ENCODE results near the gene AAK1. TPM values are rescaled to one million over a fixed set of nuclear protein-coding genes. Genes with fewer than 3 reads are reported as not detected.

AAK1 gene
- total RNA-seq, 1 experiment from 2014 or later = 35.6 TPM

- TF ChIP-seq AR (CRISPR knock-in tag; IDR thresholded peaks at IDR 0.05) (no peak), USF1 (CRISPR knock-in tag; IDR thresholded peaks at IDR 0.05) (no peak), KAT7 (CRISPR knock-in tag; IDR thresholded peaks at IDR 0.05; ENCODE audit: borderline replicate concordance) (no peak), FOXP1 (CRISPR knock-in tag; IDR thresholded peaks at IDR 0.05; ENCODE audit: borderline replicate concordance) (no peak), ZNF121 (CRISPR knock-in tag; IDR thresholded peaks at IDR 0.05) (no peak)
Measured at GRCh38 chr2:69456950-69457445, 186.5 kb downstream of the AAK1 start (continued).

- Mint-ChIP-seq H3K27me3 (ENCODE audit: low read depth) (no peaks in the 10 kb centered on the region), H3K4me3 (no peak overlapping the region), H3K36me3 (no peaks in the 10 kb centered on the region), H3K4me1 (peaks cover 26% of the 10 kb centered on the region), H3K27ac (no peak overlapping the region), H3K9me3 (no peaks in the 10 kb centered on the region)
- TF ChIP-seq E2F5 (CRISPR knock-in tag; IDR thresholded peaks at IDR 0.05) (no peak), NFATC4 (CRISPR knock-in tag; IDR thresholded peaks at IDR 0.05) (no peak), ZNF121 (CRISPR knock-in tag; IDR thresholded peaks at IDR 0.05) (peak; percentile 59; the same call in 1 of the 2 replicates), ZMAT4 (CRISPR knock-in tag; IDR thresholded peaks at IDR 0.05) (no peak)
- ChIA-PET CTCF (no interaction called here), POLR2A (no interaction called here)
- ATAC-seq = no peak
- DNase-seq (ENCODE audit: low spot score) = no peak
Measured at GRCh38 chr2:69456154-69456553, 187.4 kb downstream of the AAK1 start.

GRCh38 chr2:69454976-69455375 lies 188.6 kb downstream of the AAK1 start:
- H3K9me3 Mint-ChIP-seq = no peaks in the 10 kb centered on the region
- no peaks in the 10 kb centered on the region for H3K27me3 Mint-ChIP-seq (ENCODE audit: low read depth)
- CTCF ChIA-PET = no interaction called here
- TF ChIP-seq ZNF232 (CRISPR knock-in tag; IDR thresholded peaks at IDR 0.05) (no peak), SOX15 (CRISPR knock-in tag; IDR thresholded peaks at IDR 0.05) (no peak), MXD4 (CRISPR knock-in tag; IDR thresholded peaks at IDR 0.05; ENCODE audit: borderline replicate concordance) (no peak), USF2 (CRISPR knock-in tag; IDR thresholded peaks at IDR 0.05) (no peak), ATF6 (CRISPR knock-in tag; IDR thresholded peaks at IDR 0.05) (no peak), ATF1 (CRISPR knock-in tag; IDR thresholded peaks at IDR 0.05) (no peak)
- POLR2A ChIA-PET = no interaction called here
- peaks cover 38% of the 10 kb centered on the region for H3K4me1 Mint-ChIP-seq
- H3K36me3 Mint-ChIP-seq = no peaks in the 10 kb centered on the region
- DNase-seq (ENCODE audit: low spot score) (no peak), ATAC-seq (no peak)
- H3K4me3 Mint-ChIP-seq = no peak overlapping the region
- no peak overlapping the region for H3K27ac Mint-ChIP-seq
